OCI-LY7 (cell line): ENCODE measurements around the gene TCFL5.

ENCODE experiments used
- CTCF ChIP-seq: fragments of 200-600 bp; sonication (generic); conservative IDR thresholded peaks from 2 replicates; pipeline ENCODE4 v1.5.1; 2014; ENCODE audit warnings: mild to moderate bottlenecking, antibody characterized with exemption, low read length, moderate library complexity, mixed read lengths
- EZH2phosphoT487 ChIP-seq: fragments of 200-600 bp; sonication (generic); IDR thresholded peaks from 2 replicates; pipeline ENCODE4 v1.6.1; 2018; ENCODE audit warnings: low read depth, borderline replicate concordance, mild to moderate bottlenecking, mixed run types, antibody characterized with exemption, low read length, moderate library complexity, mixed read lengths

DNA sequence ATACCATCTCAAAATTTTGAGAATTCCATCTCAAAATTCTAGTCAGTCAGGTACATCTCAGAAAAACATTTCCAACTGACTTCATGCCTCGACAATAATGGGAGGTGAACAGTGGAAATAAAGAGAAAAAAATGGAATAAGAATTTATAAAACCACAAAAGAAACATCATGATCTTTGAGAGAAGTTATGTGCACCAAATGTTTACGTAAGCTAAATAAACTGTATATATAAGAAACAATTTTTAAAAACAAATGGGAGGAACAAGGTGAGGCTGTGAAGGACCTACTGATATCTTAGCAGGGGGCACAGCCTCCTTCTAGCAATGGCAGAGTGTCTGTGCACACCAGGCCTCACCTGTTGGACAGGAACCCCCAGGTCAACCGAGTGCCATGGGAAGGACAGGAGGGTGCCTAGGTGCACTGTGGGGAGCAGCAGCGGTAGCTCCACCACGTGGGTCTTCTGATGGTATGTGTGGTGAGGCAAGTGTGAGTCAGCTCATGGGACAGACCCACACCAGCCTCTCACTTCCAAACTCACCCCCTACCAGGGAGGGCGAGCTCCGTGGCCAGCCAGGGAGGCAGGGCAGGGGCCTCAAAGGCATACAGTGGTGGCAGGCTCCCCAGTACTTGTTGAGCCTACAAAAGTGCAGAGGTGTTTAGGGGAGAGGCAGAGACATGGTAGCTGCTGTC, 41.4 kb upstream of the TCFL5 start:
- no peak for TF ChIP-seq CTCF
- no peak for TF ChIP-seq EZH2phosphoT487
